Osteoblast (primary cell): ENCODE measurements around the gene GPC5. TPM values are rescaled to one million over a fixed set of nuclear protein-coding genes. Genes with fewer than 3 reads are reported as not detected.

ENCODE experiments used
- DNase-seq: peaks from one replicate; pipeline ENCODE4 v3.0.0; 2011; ENCODE audit warnings: low spot score, mixed read lengths; ENCODE audit not compliant: insufficient read length; ENCODE audit errors: missing footprints
- H2AFZ ChIP-seq: 2 replicates; pipeline ENCODE4 v1.6.0; 2011; ENCODE audit warnings: mild to moderate bottlenecking, low read length
- H3K27ac ChIP-seq: 2 replicates; pipeline ENCODE4 v1.5.1; 2011; ENCODE audit warnings: mild to moderate bottlenecking, low read depth, low read length, moderate library complexity
- H3K27me3 ChIP-seq: 2 replicates; pipeline ENCODE4 v1.6.0; 2012; ENCODE audit warnings: mild to moderate bottlenecking, control low read depth, inconsistent platforms, low read length, moderate library complexity; ENCODE audit not compliant: insufficient read depth
- H3K36me3 ChIP-seq: 2 replicates; pipeline ENCODE4 v1.5.1; 2011; ENCODE audit warnings: mild to moderate bottlenecking, low read length, control low read depth, moderate library complexity; ENCODE audit not compliant: insufficient read depth
- H3K4me1 ChIP-seq: 2 replicates; pipeline ENCODE4 v1.5.1; 2011; ENCODE audit warnings: mild to moderate bottlenecking, low read length, control low read depth, moderate library complexity; ENCODE audit not compliant: insufficient read depth
- H3K4me2 ChIP-seq: 2 replicates; pipeline ENCODE4 v1.6.0; 2011; ENCODE audit warnings: mild to moderate bottlenecking, low read length; ENCODE audit not compliant: insufficient read depth
- H3K4me3 ChIP-seq: fragments of 200-600 bp; sonication (generic); 3 replicates; pipeline ENCODE4 v1.5.1; 2012; ENCODE audit warnings: mild to moderate bottlenecking, low read length, inconsistent platforms; ENCODE audit not compliant: insufficient read depth
- H3K79me2 ChIP-seq: 2 replicates; pipeline ENCODE4 v1.6.0; 2012; ENCODE audit warnings: mild to moderate bottlenecking, low read length, control low read depth, inconsistent platforms; ENCODE audit not compliant: insufficient read depth
- H3K9me3 ChIP-seq: 2 replicates; pipeline ENCODE4 v1.5.1; 2011; ENCODE audit warnings: low read depth, low read length, control low read depth
- H4K20me1 ChIP-seq: 2 replicates; pipeline ENCODE4 v1.6.0; 2012; ENCODE audit warnings: mild to moderate bottlenecking, low read length, control low read depth; ENCODE audit not compliant: insufficient read depth
- total RNA-seq: library from RNA; depleted of rRNA; stranded (reverse); fragments of >200 nt; gene quantifications from 2 replicates; pipeline ENCODE4 v1.2.3, GENCODE V29; 2012
- TF ChIP-seq, protein P1 (sequence below): IDR thresholded peaks from 2 replicates; pipeline ENCODE4 v1.5.1; 2011; ENCODE audit warnings: mild to moderate bottlenecking, low read depth, low read length, moderate library complexity; ENCODE audit errors: extremely low read depth

The GPC5 gene
- total RNA-seq, 1 donor, result 0.36 TPM

DNA sequence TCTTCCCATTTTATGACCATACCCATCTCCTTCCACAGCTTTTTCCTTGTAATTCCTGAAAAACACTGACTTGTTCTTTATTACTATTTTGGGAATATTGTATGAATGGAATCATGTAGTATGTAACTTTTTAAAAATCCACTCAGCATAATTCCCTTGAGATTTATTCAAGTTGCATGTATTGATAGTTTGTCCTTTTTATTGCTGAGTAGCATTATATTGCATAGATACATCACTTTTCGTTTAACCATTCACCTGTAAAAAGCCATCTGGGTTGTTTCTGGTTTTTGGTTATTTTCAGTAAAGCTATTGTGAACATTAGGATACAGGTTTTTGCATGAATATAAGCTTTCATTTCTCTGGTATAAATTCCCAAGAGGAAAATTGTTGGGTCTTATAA, 115.4 kb downstream of the GPC5 start:
- Histone ChIP-seq H2AFZ (no peak overlapping the region), H3K79me2 (no peaks in the 10 kb centered on the region), H3K4me2 (no peak overlapping the region), H3K27me3 (no peaks in the 10 kb centered on the region), H3K27ac (no peak overlapping the region), H3K4me1 (no peaks in the 10 kb centered on the region), H3K9me3 (no peaks in the 10 kb centered on the region), H4K20me1 (no peaks in the 10 kb centered on the region), H3K36me3 (no peaks in the 10 kb centered on the region), H3K4me3 (no peak overlapping the region)
- no peak for DNase-seq
- TF ChIP-seq, protein P1, sequence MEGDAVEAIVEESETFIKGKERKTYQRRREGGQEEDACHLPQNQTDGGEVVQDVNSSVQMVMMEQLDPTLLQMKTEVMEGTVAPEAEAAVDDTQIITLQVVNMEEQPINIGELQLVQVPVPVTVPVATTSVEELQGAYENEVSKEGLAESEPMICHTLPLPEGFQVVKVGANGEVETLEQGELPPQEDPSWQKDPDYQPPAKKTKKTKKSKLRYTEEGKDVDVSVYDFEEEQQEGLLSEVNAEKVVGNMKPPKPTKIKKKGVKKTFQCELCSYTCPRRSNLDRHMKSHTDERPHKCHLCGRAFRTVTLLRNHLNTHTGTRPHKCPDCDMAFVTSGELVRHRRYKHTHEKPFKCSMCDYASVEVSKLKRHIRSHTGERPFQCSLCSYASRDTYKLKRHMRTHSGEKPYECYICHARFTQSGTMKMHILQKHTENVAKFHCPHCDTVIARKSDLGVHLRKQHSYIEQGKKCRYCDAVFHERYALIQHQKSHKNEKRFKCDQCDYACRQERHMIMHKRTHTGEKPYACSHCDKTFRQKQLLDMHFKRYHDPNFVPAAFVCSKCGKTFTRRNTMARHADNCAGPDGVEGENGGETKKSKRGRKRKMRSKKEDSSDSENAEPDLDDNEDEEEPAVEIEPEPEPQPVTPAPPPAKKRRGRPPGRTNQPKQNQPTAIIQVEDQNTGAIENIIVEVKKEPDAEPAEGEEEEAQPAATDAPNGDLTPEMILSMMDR, result no peak

DNA sequence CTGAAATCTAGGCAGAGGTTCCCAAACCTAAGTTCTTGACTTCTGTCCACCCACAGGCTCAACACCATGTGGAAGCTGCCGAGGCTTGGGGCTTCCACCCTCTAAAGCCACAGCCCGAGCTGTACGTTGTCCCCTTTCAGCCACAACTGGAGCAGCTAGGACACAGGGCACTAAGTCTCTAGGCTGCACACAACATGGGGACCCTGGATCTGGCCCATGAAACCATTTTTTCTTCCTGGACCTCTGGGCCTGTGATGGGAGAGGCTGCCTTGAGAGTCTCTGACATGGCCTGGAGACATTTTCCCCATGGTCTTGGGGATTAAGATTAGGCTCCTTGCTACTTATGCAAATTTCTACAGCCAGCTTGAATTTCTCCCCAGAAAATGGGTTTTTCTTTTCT, 118.4 kb downstream of the GPC5 start:
- no peak overlapping the region for H3K4me3 ChIP-seq
- H3K4me1 ChIP-seq, result no peaks in the 10 kb centered on the region
- H2AFZ ChIP-seq, result no peak overlapping the region
- no peaks in the 10 kb centered on the region for H3K27me3 ChIP-seq
- H3K79me2 ChIP-seq, result no peaks in the 10 kb centered on the region
- no peak overlapping the region for H3K4me2 ChIP-seq
- H3K27ac ChIP-seq, result no peak overlapping the region
- TF ChIP-seq, protein P1, result no peak
- no peaks in the 10 kb centered on the region for H3K36me3 ChIP-seq
- H3K9me3 ChIP-seq, result no peaks in the 10 kb centered on the region
- H4K20me1 ChIP-seq, result no peaks in the 10 kb centered on the region
- DNase-seq, result no peak

DNA sequence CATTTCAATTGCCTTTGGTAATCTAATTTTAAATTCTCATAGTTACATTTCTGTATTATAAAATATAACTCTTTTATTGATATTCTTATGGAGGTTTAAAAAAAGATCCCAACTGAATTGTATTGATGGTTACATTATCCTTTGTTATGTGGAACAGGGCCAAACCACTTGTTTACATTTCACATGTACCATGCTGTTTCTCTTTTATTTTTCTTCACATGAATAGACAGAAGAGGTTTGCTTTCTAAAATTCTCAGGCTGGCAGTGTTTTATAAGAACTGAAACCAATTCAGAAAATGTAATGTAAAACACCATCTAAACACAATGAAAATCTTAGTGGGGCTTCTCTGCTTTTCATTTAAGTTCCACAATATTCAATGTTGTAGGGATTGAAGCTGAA, 122.5 kb downstream of the GPC5 start:
- TF ChIP-seq, protein P1, result no peak
- no peak overlapping the region for H3K4me2 ChIP-seq
- H3K36me3 ChIP-seq, result no peaks in the 10 kb centered on the region
- H3K4me3 ChIP-seq, result no peak overlapping the region
- no peak overlapping the region for H3K27ac ChIP-seq
- H3K27me3 ChIP-seq, result no peaks in the 10 kb centered on the region
- no peaks in the 10 kb centered on the region for H3K4me1 ChIP-seq
- H4K20me1 ChIP-seq, result no peaks in the 10 kb centered on the region
- no peak overlapping the region for H2AFZ ChIP-seq
- H3K9me3 ChIP-seq, result no peaks in the 10 kb centered on the region
- DNase-seq, result no peak
- no peaks in the 10 kb centered on the region for H3K79me2 ChIP-seq

DNA sequence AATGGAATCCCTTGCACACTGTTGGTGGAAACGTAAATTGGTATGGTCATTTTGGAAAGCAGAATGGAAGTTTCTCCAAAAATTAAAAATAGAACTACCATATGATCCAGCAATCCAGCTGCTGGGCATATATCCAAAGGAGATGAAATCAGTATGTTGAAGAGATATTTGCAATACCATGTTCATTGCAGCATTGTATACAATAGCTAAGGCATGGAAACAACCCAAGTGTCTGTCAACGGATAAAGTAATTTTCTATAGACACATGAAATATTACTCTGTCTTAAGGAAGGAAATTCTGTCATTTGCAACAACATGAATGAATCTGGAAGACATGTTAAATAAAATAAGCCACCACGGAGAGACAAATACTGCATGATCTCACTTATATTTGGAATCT, 124.7 kb downstream of the GPC5 start:
- no peaks in the 10 kb centered on the region for H3K36me3 ChIP-seq
- H2AFZ ChIP-seq, result no peak overlapping the region
- no peak for DNase-seq
- no peak overlapping the region for H3K4me2 ChIP-seq
- H3K27me3 ChIP-seq, result no peaks in the 10 kb centered on the region
- no peak overlapping the region for H3K4me3 ChIP-seq
- no peaks in the 10 kb centered on the region for H3K4me1 ChIP-seq
- no peaks in the 10 kb centered on the region for H3K79me2 ChIP-seq
- H4K20me1 ChIP-seq, result no peaks in the 10 kb centered on the region
- H3K9me3 ChIP-seq, result no peaks in the 10 kb centered on the region
- TF ChIP-seq, protein P1, result no peak
- no peak overlapping the region for H3K27ac ChIP-seq
